DMS79 treated with DMSO at 0.1 percent for 48 hours (cell line): ENCODE measurements around the gene MARCHF3.
"Not testable (repeated sequence)": the region's sequence is repeated elsewhere in the genome, so short reads cannot be mapped to it uniquely, and the experiment has no call there.

ENCODE experiments used
- DNase-seq: peaks from one replicate; lab custom pipeline; 2025; lab: John Stamatoyannopoulos, UW

MARCHF3 gene

DNA sequence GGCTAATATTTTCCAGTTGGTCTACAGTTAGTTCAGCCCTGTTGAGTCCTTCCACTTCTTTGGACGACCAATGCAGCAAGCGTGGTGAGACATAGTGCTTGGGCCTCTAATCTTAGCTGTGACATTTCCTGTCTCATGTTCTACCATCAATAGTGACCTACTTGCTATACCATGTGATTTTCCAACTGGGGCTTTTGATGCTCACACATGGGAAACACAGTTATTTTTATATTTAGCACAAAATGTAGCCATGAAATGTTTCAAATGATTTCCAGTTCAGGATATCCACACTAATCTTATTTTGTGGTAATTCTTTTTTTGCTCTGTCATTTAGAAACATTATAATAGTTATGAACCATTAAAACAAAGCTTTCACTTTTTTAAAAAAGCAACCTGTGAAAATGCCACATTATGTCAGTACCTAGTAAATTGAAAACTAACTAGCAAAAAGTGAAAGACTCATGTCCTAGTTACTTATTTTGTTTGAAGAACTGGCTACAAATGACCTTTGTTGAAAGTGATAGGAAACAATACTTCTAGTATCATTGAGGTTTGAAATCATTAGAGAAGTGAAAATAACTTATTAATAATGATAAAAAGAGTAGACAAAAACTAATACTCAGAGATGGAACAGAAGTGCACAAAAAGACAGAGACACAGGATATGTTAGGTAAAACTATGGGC, 18.3 kb downstream of the MARCHF3 start:
- DNase-seq, result no peak

DNA sequence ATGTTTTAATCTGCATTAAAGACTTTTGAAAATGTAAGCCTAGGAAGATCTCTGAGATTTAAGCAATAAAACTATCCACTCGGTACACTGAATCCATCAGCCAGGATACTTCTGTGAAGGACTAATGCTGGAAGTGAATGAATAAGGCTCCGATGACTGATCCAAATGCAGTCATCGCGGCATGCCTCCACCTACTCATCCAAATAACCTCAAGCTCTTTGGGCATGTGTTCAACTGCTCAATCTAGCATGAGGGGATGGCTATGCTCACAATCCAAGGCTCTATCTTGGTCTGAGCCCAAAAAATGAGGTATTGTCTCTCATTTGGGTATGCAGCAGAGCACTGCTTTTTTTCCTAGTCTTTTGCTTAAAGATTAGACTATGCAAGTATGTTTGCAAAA, 19.2 kb downstream of the MARCHF3 start:
- no peak for DNase-seq

DNA sequence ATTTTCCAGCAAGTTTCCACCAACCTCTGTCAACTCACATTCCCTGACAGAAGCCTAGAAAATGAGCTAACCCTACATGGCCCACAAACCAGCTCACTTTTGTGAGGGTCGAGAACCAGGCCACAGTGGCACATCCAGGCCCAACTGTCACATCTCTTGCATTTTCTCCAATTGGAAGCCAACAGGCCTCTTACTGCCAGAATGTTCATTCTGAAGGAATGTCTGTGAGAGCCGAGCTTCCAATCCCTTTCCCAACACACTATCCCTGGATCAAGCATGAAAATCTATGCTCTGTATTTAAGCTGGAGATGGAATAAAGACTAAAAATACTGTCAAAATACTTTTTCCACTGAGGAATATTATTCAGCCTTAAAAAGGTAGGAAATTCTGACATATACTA, 20.0 kb downstream of the MARCHF3 start:
- no peak for DNase-seq

DNA sequence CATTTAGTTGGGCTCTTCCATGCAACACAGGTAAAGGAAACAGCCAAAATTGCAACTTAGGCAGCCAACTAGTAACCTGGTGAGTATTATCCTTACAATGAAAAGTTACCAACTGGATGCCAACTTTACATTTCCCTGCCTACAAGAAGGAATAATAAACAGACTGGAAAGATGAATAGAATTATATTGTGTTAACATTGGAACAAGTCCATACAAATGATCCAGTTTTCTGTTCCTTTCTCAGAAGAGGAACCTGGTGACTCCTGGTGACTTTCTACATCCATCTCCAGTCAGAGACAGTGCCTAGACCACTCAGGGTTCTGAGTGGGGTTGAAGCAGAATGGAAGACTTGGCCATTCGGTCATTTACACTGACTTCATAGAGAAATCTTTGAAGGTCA, 20.6 kb downstream of the MARCHF3 start:
- no peak for DNase-seq

DNA sequence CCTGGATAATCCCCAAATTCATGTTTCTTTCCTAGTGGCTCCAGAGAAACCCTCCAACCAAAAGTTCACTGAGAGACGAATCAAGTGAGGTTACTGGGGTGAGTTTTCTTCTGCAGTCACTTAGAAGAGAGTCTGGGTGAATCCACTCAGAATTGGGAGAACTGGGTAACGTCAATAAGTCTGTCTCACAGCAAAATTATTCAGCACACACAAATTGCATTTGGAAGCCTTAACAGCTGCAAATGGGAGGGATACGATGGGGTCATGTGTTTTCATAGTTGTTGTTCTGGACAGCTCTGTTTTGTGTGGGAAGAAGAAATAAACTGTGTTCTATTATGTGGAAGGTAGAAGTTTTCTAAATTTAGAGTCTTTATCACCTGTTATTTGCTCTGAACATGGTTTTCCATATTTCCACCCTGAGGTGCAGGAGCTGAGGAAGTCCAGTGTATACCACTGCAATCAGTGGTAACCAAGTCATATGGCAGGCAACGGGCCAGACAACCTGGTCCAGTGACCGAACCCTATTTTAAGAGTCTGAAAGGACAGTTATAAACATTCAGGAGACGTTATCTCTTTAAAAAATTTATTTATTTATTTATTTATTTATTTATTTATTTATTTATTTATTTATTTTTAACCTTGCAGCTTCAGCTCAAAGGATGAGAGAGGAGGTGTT, 21.9 kb downstream of the MARCHF3 start:
- DNase-seq, result no peak

DNA sequence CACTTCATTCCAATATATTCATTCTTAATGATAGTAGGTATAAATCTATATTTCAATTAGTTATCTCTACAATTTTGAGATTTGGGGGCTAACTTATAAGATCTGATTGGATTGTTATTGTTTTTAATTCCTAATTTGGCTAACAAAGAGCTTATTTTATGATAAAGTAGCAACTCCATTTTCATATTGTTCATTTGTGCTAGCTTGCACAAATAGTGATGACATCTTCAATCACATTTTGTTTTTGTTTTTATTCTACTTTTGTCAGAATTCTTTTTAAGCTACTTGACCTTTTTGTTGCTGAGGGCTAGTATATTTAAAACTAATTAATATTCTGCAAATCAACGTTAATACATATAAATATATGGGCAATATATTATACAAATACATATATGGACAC, 22.8 kb downstream of the MARCHF3 start:
- no peak for DNase-seq

DNA sequence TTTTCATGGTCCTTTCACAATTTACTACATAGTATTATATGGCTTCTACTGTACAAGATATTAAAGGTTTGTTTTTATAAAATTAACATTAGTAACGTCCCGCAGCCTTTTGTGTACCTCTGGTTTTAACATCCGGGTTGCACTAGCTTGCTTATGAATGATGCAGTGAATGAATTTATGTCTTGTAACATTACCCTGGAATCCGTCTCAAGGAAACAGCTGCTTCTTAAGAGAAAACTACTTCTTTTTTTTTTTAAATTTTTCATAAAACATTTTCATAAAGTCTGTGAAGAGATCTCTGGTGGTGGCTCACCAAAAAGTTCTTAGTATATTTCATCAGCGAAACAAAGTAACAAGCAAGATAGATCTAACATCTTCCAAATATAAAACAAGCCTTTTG, 23.6 kb downstream of the MARCHF3 start:
- no peak for DNase-seq

DNA sequence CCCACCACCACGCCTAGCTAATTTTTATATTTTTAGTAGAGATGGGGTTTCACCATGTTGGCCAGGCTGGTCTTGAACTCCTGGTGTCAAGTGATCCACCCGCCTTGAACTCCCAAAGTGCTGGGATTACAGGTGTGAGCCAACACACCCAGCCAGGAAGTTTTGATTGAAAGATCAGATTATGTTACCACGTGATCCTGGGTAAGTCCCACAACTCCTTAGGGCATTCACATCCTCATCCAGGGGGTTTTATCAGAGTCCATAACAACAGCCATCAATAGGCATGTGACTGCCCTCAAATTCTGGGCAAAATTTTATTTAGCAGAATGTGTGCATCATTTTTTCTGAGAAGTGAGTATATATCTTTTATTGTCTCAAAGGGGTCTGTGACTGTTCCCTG, 25.1 kb downstream of the MARCHF3 start:
- DNase-seq, result not testable (repeated sequence)

DNA sequence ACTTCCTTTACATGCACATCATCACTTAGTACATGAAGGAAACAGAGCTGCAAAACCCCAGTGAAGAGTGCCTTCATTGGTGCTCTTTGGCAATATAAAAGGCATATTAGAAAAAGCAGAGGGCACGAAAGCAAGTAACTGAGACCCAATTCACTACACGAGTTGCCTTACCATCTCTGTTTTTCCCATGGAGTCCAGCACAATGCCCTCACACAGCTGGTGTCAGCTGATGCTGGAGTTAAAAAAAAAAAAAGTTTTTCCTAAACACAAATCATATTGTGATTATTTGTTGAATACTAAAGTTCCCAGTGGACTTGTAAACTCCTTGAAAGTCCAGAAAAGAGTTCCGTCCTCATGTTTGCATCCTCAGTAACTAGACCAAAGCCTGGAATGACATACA, 25.6 kb downstream of the MARCHF3 start:
- DNase-seq, result no peak

DNA sequence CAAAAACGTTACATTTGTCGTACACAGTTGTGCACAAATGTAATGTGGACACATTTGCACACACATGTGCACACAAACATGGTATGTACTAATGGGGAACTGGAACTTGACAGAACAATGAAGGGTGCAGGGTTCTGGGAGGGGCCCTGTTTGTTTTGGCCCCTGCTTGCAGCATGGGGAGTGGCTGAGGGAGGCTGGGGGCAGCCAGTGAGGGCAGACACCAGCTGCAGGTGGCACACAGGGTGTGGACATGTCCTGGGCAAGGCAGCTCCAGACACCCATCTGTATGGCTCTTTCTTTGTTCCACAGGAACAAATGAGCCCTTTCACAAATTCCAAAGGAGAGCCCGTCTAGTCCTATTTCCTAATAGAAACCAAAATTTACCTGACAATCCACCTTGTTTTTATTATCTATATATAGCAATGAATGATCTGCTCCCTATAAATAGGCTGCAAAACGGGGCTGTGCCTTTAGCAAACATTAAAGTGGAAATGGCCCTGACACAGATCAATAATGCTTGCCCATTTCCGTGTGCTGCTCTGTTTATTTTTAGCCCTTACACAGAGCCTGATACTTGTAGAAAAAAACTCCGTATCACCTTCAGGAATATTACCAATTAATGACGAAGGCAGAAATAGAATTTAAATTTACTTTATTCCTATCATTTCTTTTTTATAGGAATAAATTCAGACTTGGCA, 26.4 kb downstream of the MARCHF3 start:
- DNase-seq, result no peak

DNA sequence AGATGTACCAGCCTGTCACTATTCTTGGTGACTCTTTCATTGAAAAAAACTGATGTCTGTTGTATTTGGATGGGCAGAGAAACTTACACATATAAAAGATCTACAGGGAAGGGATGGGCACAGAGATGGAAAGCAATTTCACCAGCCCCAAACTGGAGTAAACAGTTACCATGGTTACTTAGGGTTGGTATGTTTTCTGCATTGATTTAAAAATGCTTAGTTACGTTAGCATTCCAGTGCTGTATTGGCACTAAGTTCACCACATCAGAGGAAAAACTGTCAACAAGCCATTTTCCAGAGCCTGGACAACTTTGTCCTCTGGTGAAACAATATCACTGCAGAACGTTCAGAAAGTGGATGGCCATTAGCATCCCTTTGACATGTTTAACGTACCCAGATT, 28.0 kb downstream of the MARCHF3 start:
- DNase-seq, result no peak

DNA sequence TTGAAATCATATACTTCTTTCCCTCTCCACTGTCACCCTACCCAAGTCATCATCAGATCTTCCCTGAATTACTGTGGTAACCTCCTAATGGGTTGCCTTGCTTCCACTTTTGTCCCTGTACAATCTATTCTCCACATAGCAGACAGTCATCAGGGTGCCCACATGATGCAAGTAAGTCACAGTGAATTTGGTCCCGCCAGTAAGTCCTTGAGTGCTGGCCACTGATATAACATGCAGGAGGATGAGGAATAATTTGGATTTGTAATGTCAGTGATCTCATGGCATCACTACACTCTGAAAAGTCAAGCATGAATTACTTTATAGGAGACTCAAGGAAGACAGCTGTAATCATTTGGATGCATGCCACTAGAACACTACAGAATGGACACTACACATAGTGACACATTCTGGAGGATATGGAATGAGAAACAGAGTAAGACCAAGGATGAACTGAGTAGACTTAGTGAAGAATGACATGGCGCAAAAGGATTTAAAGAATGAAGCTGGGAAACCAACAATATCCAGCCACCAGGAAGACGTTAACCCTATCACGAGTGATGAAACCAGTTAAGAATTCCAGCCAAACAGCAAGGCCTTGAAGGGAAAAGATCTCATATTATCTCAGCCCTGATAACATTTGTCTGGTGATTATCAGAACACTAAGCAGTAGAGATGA, 28.6 kb downstream of the MARCHF3 start:
- no peak for DNase-seq

DNA sequence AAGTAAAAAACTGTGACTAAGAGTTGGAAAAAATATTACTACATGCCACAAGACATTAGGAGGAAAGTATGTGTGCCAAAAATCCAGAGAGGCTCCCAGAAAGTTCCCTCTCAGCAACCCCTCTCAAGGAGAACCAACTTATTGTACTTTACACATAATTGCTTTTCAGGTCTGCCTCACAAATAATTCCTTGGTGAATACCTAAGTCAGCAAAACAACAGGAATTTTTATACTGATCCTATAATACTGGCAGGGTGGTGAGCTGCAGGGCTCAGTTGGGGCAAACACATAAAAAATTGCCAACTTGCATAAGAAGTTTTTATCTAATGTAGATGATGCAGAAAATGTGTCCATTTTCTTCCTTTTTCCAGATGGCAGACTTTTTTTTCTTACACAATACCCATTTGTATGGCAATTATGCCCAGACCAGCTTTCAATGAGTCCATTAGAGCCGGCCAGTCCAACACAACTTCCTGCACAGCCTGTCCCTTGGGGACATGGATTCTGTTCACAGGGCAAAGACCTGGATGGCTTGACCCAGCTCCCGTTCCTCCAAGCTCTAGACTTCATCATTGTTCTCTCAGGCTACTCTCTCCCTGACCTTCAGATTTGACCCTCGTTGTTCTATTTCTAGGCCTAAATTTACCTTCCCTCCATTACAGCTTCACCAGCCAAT, 31.3 kb downstream of the MARCHF3 start:
- DNase-seq, result no peak

DNA sequence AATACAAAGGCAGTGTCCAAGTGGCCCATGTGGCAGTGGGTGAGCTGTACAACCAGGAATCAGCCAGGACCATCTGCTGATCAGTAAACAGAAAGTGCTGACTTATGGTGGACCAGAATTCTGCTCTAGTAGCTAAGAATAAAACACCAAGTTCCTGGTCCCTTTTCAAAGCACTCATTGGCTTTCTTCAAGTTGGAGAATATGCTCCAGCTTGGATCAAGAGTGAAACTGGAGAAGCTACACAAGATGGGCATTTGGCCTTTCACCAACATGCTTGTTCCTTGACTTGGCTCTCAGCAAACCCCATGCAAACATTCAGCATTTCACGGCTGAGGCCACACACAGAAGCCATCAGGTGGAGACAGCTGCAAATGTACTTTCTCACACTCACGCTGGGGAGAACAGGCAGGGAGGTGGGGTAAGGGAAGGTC, 32.1 kb downstream of the MARCHF3 start:
- no peak for DNase-seq

DNA sequence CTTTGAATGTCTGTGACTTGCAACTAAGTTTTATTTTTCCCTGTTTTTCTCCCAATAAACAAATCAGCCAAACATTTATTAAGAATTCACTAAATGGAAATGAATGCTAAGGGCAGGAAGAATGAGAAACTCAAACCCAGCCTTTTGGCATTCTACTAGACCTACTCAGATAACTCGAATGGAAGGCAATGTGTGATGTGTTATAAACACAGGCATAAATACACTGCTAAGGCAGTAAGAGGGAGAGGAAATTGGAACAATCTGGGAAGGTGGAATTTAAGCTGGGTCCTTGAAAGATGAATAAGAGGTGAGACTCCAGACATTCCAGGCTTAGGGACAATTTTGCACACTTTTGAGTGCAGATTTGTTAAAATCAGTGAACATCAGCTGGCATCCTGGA, 34.7 kb downstream of the MARCHF3 start:
- DNase-seq, result no peak

DNA sequence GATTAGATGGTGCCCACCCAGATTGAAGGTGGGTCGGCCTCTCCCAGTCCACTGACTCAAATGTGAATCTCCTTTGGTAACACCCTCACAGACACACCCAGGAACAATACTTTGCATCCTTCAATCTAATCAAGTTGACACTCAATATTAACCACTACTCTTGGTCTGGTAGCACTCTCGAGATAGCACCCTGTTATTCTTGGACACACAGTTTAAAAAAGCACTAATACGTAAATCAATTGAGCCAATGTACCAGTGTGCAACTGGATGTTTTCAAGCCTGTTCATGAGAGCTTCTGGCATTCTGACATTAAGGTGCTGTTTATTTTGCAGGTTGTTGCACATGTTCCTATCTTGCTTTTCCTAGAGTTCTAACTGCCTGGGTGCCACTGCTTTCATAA, 35.3 kb downstream of the MARCHF3 start:
- no peak for DNase-seq

DNA sequence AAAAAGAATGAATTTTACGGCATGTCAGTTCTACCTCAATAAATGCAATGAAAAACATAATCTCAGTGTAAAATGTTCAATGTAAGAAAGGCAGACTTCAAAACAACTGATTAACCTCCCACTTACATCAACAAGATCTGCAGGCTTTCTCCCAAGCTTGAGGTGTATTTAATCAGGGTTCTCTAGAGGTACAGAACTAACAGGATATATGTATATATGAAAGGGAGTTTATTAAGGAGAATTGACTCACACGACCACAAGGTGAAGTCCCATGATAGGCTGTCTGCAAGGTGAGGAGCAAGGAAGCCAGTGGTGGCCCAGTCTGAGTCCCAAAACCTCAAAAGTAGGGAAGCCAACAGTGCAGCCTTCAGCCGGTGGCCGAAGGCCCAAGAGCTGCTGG, 35.9 kb downstream of the MARCHF3 start:
- DNase-seq, result no peak

DNA sequence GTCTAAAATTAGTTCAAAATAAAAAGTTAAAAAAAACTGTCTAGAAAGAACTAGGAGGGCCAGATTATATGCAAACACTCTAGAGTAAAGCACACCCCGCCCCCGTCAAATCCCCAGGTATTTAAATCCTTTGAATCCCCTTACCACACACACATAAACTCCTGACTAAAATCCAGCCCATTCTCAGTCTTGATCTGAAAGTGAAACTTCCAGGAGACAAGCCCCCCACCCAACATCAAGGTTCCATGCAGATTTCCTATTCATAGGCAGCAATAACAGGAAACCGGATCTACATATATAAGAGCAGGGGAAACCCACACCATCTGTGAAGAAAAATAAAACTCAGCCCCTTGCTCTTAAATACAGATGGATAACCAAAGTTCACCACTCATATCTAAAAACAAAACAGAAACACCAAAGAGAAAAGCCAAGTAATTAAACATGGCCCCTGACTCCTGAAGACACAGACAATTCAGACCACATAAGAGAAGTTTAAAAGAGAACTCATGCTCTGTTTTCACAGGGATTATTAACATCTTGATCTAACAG, 42.3 kb downstream of the MARCHF3 start:
- DNase-seq, result no peak

DNA sequence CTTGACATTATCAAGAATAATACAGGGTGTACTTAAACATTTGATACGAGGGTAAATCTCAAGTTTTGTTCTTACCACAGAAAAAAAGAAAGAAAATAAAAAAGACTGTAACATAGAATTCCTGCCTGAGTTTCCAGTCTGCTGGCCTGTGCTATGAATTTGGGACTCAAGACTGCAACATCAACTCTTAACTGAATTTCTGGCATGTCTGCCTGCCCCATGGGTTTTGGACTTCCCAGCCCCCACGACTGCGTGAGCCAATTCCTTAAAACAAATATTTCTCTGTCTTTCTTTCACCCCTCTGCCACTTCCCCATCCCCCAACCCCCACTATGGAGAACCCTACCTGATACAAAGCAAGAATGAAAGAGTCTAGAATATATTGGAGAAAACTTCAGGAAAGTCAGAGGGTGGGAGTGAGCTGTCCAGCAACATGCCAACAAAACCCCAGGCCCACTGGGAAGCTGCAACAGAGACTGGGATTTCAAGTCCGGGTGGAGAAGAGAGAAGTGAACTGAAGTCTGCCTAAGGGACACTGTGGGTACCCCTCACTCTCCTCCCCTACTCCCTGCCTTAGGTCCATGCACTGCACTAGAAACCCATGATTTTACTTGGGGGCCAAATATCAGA, 43.0 kb downstream of the MARCHF3 start:
- no peak for DNase-seq

DNA sequence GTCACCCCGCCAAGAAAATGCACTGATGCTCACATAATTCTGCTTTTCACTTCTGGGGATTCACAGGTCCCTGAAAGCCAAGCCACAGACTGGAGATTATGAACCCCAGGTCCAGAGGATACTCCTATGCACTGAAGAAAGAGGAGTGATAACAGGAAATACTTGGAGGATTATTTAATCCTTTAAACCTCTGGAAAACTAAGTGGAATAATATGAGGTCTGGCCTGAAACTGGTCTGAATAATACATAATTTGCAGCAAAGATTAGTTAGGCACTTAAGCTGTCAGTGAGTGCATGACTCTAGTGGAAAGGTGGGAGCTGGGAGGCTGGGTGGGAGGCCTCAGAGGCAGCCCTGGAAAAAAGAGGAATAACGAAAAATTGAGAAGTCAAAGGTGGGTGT, 45.7 kb downstream of the MARCHF3 start:
- DNase-seq, result no peak

DNA sequence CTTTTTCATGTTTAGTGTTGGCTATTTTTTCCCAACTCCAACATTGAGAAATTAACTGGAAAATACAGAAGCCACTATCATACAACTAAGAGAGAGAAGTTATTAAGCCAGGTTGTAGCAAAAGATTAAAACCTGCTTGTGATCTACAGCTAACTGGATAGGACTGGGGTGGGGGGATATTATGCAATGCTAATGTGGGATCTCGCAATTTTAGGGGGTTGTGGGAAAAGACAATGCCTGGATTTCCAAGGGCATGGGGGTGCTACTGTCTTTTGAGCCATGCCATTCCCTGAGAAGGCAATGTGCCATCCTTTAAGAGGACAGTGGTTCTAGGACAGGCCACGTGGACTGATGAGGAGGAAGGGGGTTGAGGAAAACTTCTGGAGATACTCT, 46.5 kb downstream of the MARCHF3 start:
- DNase-seq, result no peak
